H9 (cell line): Measurements from ENCODE around the gene LRFN3. TPM values are rescaled to one million over a fixed set of nuclear protein-coding genes. Genes with fewer than 3 reads are reported as not detected.

Source experiments
- DNase-seq: peaks from one replicate; pipeline ENCODE4 v3.0.0-alpha.2; 2017
- H2AFZ ChIP-seq: one replicate; pipeline ENCODE4 v1.6.1; 2013; ENCODE audit warnings: mild to moderate bottlenecking, low read length, control low read depth, moderate library complexity
- H2AK5ac ChIP-seq: 2 replicates; pipeline ENCODE4 v1.6.1; 2013; ENCODE audit warnings: low read length, control low read depth, mixed read lengths; ENCODE audit not compliant: insufficient read length
- H2BK120ac ChIP-seq: one replicate; pipeline ENCODE4 v1.6.1; 2013; ENCODE audit warnings: low read depth, mild to moderate bottlenecking, low read length, control low read depth, inconsistent platforms; ENCODE audit not compliant: poor library complexity, severe bottlenecking
- H2BK12ac ChIP-seq: 2 replicates; pipeline ENCODE4 v1.6.1; 2013; ENCODE audit warnings: low read length, control low read depth, mixed read lengths, low read depth; ENCODE audit not compliant: insufficient read length
- H2BK15ac ChIP-seq: 2 replicates; pipeline ENCODE4 v1.6.1; 2013; ENCODE audit warnings: low read depth, low read length, control low read depth
- H2BK20ac ChIP-seq: one replicate; pipeline ENCODE4 v1.6.1; 2013; ENCODE audit warnings: low read depth, mild to moderate bottlenecking, low read length, control low read depth, inconsistent platforms; ENCODE audit not compliant: poor library complexity, severe bottlenecking
- H2BK5ac ChIP-seq: 2 replicates; pipeline ENCODE4 v1.6.1; 2013; ENCODE audit warnings: low read length, control low read depth, mixed read lengths; ENCODE audit not compliant: insufficient read length
- H3K14ac ChIP-seq: 2 replicates; pipeline ENCODE4 v1.6.1; 2013; ENCODE audit warnings: low read length, control low read depth; ENCODE audit not compliant: insufficient read depth
- H3K18ac ChIP-seq: 2 replicates; pipeline ENCODE4 v1.6.1; 2013; ENCODE audit warnings: low read depth, mild to moderate bottlenecking, mixed read lengths, low read length, control low read depth; ENCODE audit not compliant: insufficient read length
- H3K23ac ChIP-seq: 2 replicates; pipeline ENCODE4 v1.6.1; 2013; ENCODE audit warnings: low read length, control low read depth, mixed read lengths, low read depth; ENCODE audit not compliant: insufficient read length
- H3K23me2 ChIP-seq: 2 replicates; pipeline ENCODE4 v1.6.1; 2013; ENCODE audit warnings: low read depth, mild to moderate bottlenecking, mixed read lengths, low read length, control low read depth; ENCODE audit not compliant: insufficient read length, poor library complexity, severe bottlenecking
- H3K27ac ChIP-seq: 2 replicates; pipeline ENCODE4 v1.5.1; 2013; ENCODE audit warnings: low read length, control low read depth, mixed read lengths, low read depth; ENCODE audit not compliant: insufficient read length
- H3K27me3 ChIP-seq: 2 replicates; pipeline ENCODE4 v1.6.1; 2013; ENCODE audit warnings: low read length, control low read depth, inconsistent platforms; ENCODE audit not compliant: insufficient read depth
- H3K4ac ChIP-seq: 2 replicates; pipeline ENCODE4 v1.6.1; 2013; ENCODE audit warnings: low read depth, mild to moderate bottlenecking, control low read depth, inconsistent platforms, low read length, moderate library complexity
- H3K4me1 ChIP-seq: 2 replicates; pipeline ENCODE4 v1.6.1; 2013; ENCODE audit warnings: low read length, control low read depth, inconsistent platforms; ENCODE audit not compliant: insufficient read depth
- H3K4me2 ChIP-seq: 2 replicates; pipeline ENCODE4 v1.6.1; 2013; ENCODE audit warnings: low read length, control low read depth, mixed read lengths; ENCODE audit not compliant: insufficient read length, insufficient read depth
- H3K56ac ChIP-seq: 2 replicates; pipeline ENCODE4 v1.6.1; 2013; ENCODE audit warnings: low read depth, mild to moderate bottlenecking, mixed read lengths, low read length, control low read depth; ENCODE audit not compliant: insufficient read length
- H3K79me1 ChIP-seq: 2 replicates; pipeline ENCODE4 v1.6.1; 2013; ENCODE audit warnings: low read depth, mild to moderate bottlenecking, moderate library complexity, low read length, control low read depth, inconsistent platforms; ENCODE audit not compliant: insufficient read depth, poor library complexity, severe bottlenecking
- H3K79me2 ChIP-seq: 2 replicates; pipeline ENCODE4 v1.6.1; 2013; ENCODE audit warnings: low read length, control low read depth, inconsistent platforms; ENCODE audit not compliant: insufficient read depth
- H3K9ac ChIP-seq: 2 replicates; pipeline ENCODE4 v1.6.1; 2013; ENCODE audit warnings: low read length, control low read depth, mixed read lengths; ENCODE audit not compliant: insufficient read length; ENCODE audit errors: extremely low read depth
- H3K9me3 ChIP-seq: one replicate; pipeline ENCODE4 v1.6.1; 2013; ENCODE audit warnings: low read depth, low read length, inconsistent platforms; ENCODE audit not compliant: control insufficient read depth
- H3T11ph ChIP-seq: one replicate; pipeline ENCODE4 v1.6.1; 2013; ENCODE audit warnings: mild to moderate bottlenecking, low read length, control low read depth, inconsistent platforms
- H4K20me1 ChIP-seq: one replicate; pipeline ENCODE4 v1.6.1; 2013; ENCODE audit not compliant: control insufficient read depth, insufficient read length, insufficient read depth
- H4K5ac ChIP-seq: 2 replicates; pipeline ENCODE4 v1.6.1; 2013; ENCODE audit warnings: low read depth, mild to moderate bottlenecking, mixed read lengths, low read length, control low read depth; ENCODE audit not compliant: insufficient read length
- H4K8ac ChIP-seq: replicated peaks from 2 replicates; pipeline ENCODE4 v1.6.1; 2013; ENCODE audit warnings: low read length, control low read depth, mixed read lengths, low read depth; ENCODE audit not compliant: insufficient read length
- H4K91ac ChIP-seq: 2 replicates; pipeline ENCODE4 v1.6.1; 2013; ENCODE audit warnings: low read depth, mild to moderate bottlenecking, moderate library complexity, mixed read lengths, low read length, control low read depth; ENCODE audit not compliant: insufficient read length
- H3K27ac Mint-ChIP-seq, 3 experiments: 2 replicates in 2 of 3; 3 replicates in 1 of 3; pipeline ENCODE4 v1.8.0; 2020 to 2021; ENCODE audit warnings: mixed read lengths in 3 of 3, mild to moderate bottlenecking in 1 of 3, moderate library complexity in 1 of 3
- H3K27me3 Mint-ChIP-seq: 2 replicates; pipeline ENCODE4 v1.8.0; 2021; ENCODE audit warnings: low read depth, mild to moderate bottlenecking, moderate library complexity, mixed read lengths
- H3K36me3 Mint-ChIP-seq, 3 experiments: 2 replicates in 2 of 3; 3 replicates in 1 of 3; pipeline ENCODE4 v1.8.0; 2020 to 2021; ENCODE audit warnings: low read depth in 3 of 3, mixed read lengths in 3 of 3; ENCODE audit not compliant: insufficient read depth in 1 of 3
- H3K4me1 Mint-ChIP-seq, 2 experiments: 2 replicates each; pipeline ENCODE4 v1.8.0; 2020; ENCODE audit warnings: mixed read lengths in 2 of 2
- H3K4me3 Mint-ChIP-seq, 2 experiments: 2 replicates in 1 of 2; 3 replicates in 1 of 2; pipeline ENCODE4 v1.8.0; 2020 to 2021; ENCODE audit warnings: mild to moderate bottlenecking in 2 of 2, mixed read lengths in 2 of 2, moderate library complexity in 1 of 2
- H3K9me3 Mint-ChIP-seq, 2 experiments: 2 replicates in 1 of 2; 3 replicates in 1 of 2; pipeline ENCODE4 v1.8.0; 2020; ENCODE audit warnings: mild to moderate bottlenecking in 2 of 2, mixed read lengths in 2 of 2, moderate library complexity in 1 of 2
- CTCF ChIP-seq: fragments of 200-600 bp; sonication (generic); conservative IDR thresholded peaks from 3 replicates; pipeline ENCODE4 v1.8.0; 2021; ENCODE audit warnings: antibody characterized with exemption, mild to moderate bottlenecking
- WGBS: extraction: QIAGEN DNeasy Blood & Tissue Kit; methylation state at CpG from one replicate; pipeline ENCODE4 v1.1.7; 2013; ENCODE audit warnings: missing lambda C conversion rate, low lambda C conversion rate, mixed read lengths; ENCODE audit not compliant: insufficient read length; ENCODE audit errors: extremely low coverage; 5-methylcytosine and 5-hydroxymethylcytosine counted together
- total RNA-seq: library from RNA; stranded (reverse); gene quantifications from 2 replicates; pipeline ENCODE4 v1.2.1, GENCODE V29; 2021

Gene LRFN3
- total RNA-seq, 1 experiment from 2014 or later, result 20.5 TPM

GRCh38 chr19:35902870-35903475 is 33.2 kb upstream of the LRFN3 start:
- Histone ChIP-seq H3K4me2 (peak overlapping the region; percentile 55), H4K91ac (no peak overlapping the region), H4K8ac (no peak overlapping the region), H3K4ac (no peak overlapping the region), H4K5ac (no peak overlapping the region), H3K56ac (no peak overlapping the region), H3K9me3 (no peaks in the 10 kb centered on the region), H2BK120ac (no peak overlapping the region), H3T11ph (no peak overlapping the region), H3K27ac (no peak overlapping the region), H3K23me2 (peaks cover 10% of the 10 kb centered on the region), H3K79me1 (peaks cover 3% of the 10 kb centered on the region), H2AFZ (no peak overlapping the region), H3K27me3 (no peaks in the 10 kb centered on the region), H3K23ac (no peak overlapping the region), H3K18ac (peak overlapping the region; percentile 11), H3K79me2 (no peaks in the 10 kb centered on the region), H4K20me1 (no peaks in the 10 kb centered on the region), H3K14ac (no peak overlapping the region), H3K4me1 (peaks cover 7% of the 10 kb centered on the region; the same call in 1 of the 2 replicates), H2BK15ac (no peak overlapping the region), H2BK20ac (no peak overlapping the region), H2BK12ac (no peak overlapping the region), H2BK5ac (no peak overlapping the region), H3K9ac (peak overlapping the region; percentile 31), H2AK5ac (no peak overlapping the region)
- peaks cover 12% of the 10 kb centered on the region for H3K27me3 Mint-ChIP-seq
- H3K4me3 Mint-ChIP-seq, result peak overlapping the region; percentile 80 to 86
- peak overlapping the region in 2 of 3 experiments; percentile 58 to 95; a peak in 3 of 7 replicates for H3K27ac Mint-ChIP-seq
- peaks cover 0 to 8% (median 0%) of the 10 kb centered on the region in 3 experiments; a peak in 1 of 7 replicates for H3K36me3 Mint-ChIP-seq
- no peak for TF ChIP-seq CTCF
- no peak for DNase-seq
- H3K4me1 Mint-ChIP-seq, result peaks cover 17 to 44% of the 10 kb centered on the region in 2 experiments
- H3K9me3 Mint-ChIP-seq, result no peaks in the 10 kb centered on the region; a peak in 1 of 5 replicates
- WGBS, result no CpG with 5 or more reads among the region's 10 CpGs
